MM.1S (cell line): ENCODE measurements around the gene SPTSSB.

ENCODE experiments used
- DNase-seq: peaks from one replicate; pipeline ENCODE4 v3.0.0-alpha.2; 2015
- H2AFZ ChIP-seq: fragments of 300-600 bp; sonication (generic); 2 replicates; pipeline ENCODE4 v1.6.0; 2016; ENCODE audit warnings: antibody characterized with exemption, low read length
- H3F3A ChIP-seq: fragments of 300-600 bp; sonication (generic); 2 replicates; pipeline ENCODE4 v1.6.1; 2016; ENCODE audit warnings: mild to moderate bottlenecking, antibody characterized with exemption, low read length, moderate library complexity, mixed read lengths; ENCODE audit not compliant: insufficient read depth
- H3K27ac ChIP-seq: fragments of 300-600 bp; sonication (generic); 2 replicates; pipeline ENCODE4 v1.5.1; 2016; ENCODE audit warnings: mild to moderate bottlenecking, low read length
- H3K27me3 ChIP-seq: fragments of 300-600 bp; sonication (generic); replicated peaks from 2 replicates; pipeline ENCODE4 v1.6.0; 2016; ENCODE audit warnings: low read length; ENCODE audit not compliant: insufficient read depth
- H3K36me3 ChIP-seq: fragments of 300-600 bp; sonication (generic); replicated peaks from 2 replicates; pipeline ENCODE4 v1.6.1; 2016; ENCODE audit warnings: mild to moderate bottlenecking, low read length, mixed read lengths; ENCODE audit not compliant: insufficient read depth
- H3K4me1 ChIP-seq: fragments of 300-600 bp; sonication (generic); 2 replicates; pipeline ENCODE4 v1.6.1; 2016; ENCODE audit warnings: low read length, mixed read lengths
- H3K4me2 ChIP-seq: fragments of 300-600 bp; sonication (generic); 2 replicates; pipeline ENCODE4 v1.6.0; 2016; ENCODE audit warnings: low read depth, low read length
- H3K4me3 ChIP-seq: fragments of 300-600 bp; sonication (generic); 2 replicates; pipeline ENCODE4 v1.5.1; 2016; ENCODE audit warnings: low read length, mixed read lengths
- H3K79me2 ChIP-seq: fragments of 300-600 bp; sonication (generic); 2 replicates; pipeline ENCODE4 v1.6.1; 2016; ENCODE audit warnings: mixed run types, low read length, mixed read lengths
- H3K9ac ChIP-seq: fragments of 300-600 bp; sonication (generic); 2 replicates; pipeline ENCODE4 v1.6.1; 2016; ENCODE audit warnings: low read length, mixed read lengths
- H3K9me2 ChIP-seq: fragments of 300-600 bp; sonication (generic); replicated peaks from 2 replicates; pipeline ENCODE4 v1.6.1; 2016; ENCODE audit warnings: mild to moderate bottlenecking, low read length, mixed read lengths; ENCODE audit not compliant: insufficient read depth
- H3K9me3 ChIP-seq: fragments of 300-600 bp; sonication (generic); replicated peaks from 2 replicates; pipeline ENCODE4 v1.6.1; 2016; ENCODE audit warnings: mild to moderate bottlenecking, low read length, mixed read lengths; ENCODE audit not compliant: insufficient read depth
- H4K20me1 ChIP-seq: fragments of 300-600 bp; sonication (generic); 2 replicates; pipeline ENCODE4 v1.6.1; 2016; ENCODE audit warnings: mild to moderate bottlenecking, low read length, moderate library complexity, mixed read lengths; ENCODE audit not compliant: insufficient read depth
- CTCF ChIP-seq: fragments of 300-600 bp; sonication (generic); IDR thresholded peaks from 2 replicates; pipeline ENCODE4 v1.5.1; 2016; ENCODE audit warnings: antibody characterized with exemption, low read length, mixed read lengths
- EZH2 ChIP-seq: fragments of 300-600 bp; sonication (generic); optimal IDR thresholded peaks from 2 replicates; pipeline ENCODE3; 2017; ENCODE audit warnings: low read depth, mild to moderate bottlenecking, antibody characterized with exemption, low read length, mixed read lengths
- EZH2phosphoT487 ChIP-seq: fragments of 300-600 bp; sonication (generic); IDR thresholded peaks from 2 replicates; pipeline ENCODE4 v1.6.1; 2018; ENCODE audit warnings: antibody characterized with exemption, low read length

The SPTSSB gene

GRCh38 chr3:161369531-161369930, 1.8 kb downstream of the SPTSSB start:
- TF ChIP-seq CTCF (no peak), EZH2phosphoT487 (no peak), EZH2 (no peak)
- Histone ChIP-seq H3F3A (no peaks in the 10 kb centered on the region), H3K9ac (no peak overlapping the region), H3K27me3 (peaks cover 11% of the 10 kb centered on the region; the same call in 1 of the 2 replicates), H3K9me2 (no peaks in the 10 kb centered on the region), H3K36me3 (no peaks in the 10 kb centered on the region), H2AFZ (no peak overlapping the region), H3K4me1 (peaks cover 4% of the 10 kb centered on the region; the same call in 1 of the 2 replicates), H3K4me2 (no peak overlapping the region), H3K4me3 (no peak overlapping the region), H3K9me3 (no peaks in the 10 kb centered on the region), H3K79me2 (no peaks in the 10 kb centered on the region), H3K27ac (no peak overlapping the region), H4K20me1 (no peaks in the 10 kb centered on the region)
- DNase-seq: no peak

GRCh38 chr3:161366094-161366493, 5.2 kb downstream of the SPTSSB start:
- Histone ChIP-seq H3K9me3 (no peaks in the 10 kb centered on the region), H3K4me2 (no peak overlapping the region), H2AFZ (no peak overlapping the region), H3K27ac (no peak overlapping the region), H4K20me1 (no peaks in the 10 kb centered on the region), H3K9me2 (no peaks in the 10 kb centered on the region), H3K9ac (no peak overlapping the region), H3K4me3 (no peak overlapping the region), H3K36me3 (no peaks in the 10 kb centered on the region), H3F3A (no peaks in the 10 kb centered on the region), H3K27me3 (peaks cover 9% of the 10 kb centered on the region; the same call in 1 of the 2 replicates), H3K4me1 (no peaks in the 10 kb centered on the region), H3K79me2 (no peaks in the 10 kb centered on the region)
- no peak for DNase-seq
- no peak for TF ChIP-seq EZH2
- no peak for TF ChIP-seq EZH2phosphoT487
- no peak for TF ChIP-seq CTCF

GRCh38 chr3:161358488-161358887, 12.8 kb downstream of the SPTSSB start:
- Histone ChIP-seq H3K9me2 (no peaks in the 10 kb centered on the region), H3K4me1 (no peaks in the 10 kb centered on the region), H3K4me3 (no peak overlapping the region), H3K9me3 (no peaks in the 10 kb centered on the region), H3K9ac (no peak overlapping the region), H3K79me2 (no peaks in the 10 kb centered on the region), H3K27ac (no peak overlapping the region), H3F3A (no peaks in the 10 kb centered on the region), H3K36me3 (no peaks in the 10 kb centered on the region), H4K20me1 (no peaks in the 10 kb centered on the region), H2AFZ (no peak overlapping the region), H3K27me3 (no peaks in the 10 kb centered on the region), H3K4me2 (no peak overlapping the region)
- no peak for TF ChIP-seq EZH2phosphoT487
- no peak for TF ChIP-seq EZH2
- no peak for TF ChIP-seq CTCF
- DNase-seq: no peak
